Measurements from ENCODE around the gene CLASP1.

- TF ChIP-seq POLR2A (IDR thresholded peaks at IDR 0.05) (no peak), CTCF (IDR thresholded peaks at IDR 0.05) (no peak)
Measured at GRCh38 chr2:121342751-121343150, 306.5 kb downstream of the CLASP1 start.
